Pancreas (tissue), 10 donors: ENCODE measurements around the gene FLG2. TPM values are rescaled to one million over a fixed set of nuclear protein-coding genes. Genes with fewer than 3 reads are reported as not detected.
"Not testable (repeated sequence)": the region's sequence is repeated elsewhere in the genome, so short reads cannot be mapped to it uniquely, and the experiment has no call there.

Experiments
- ATAC-seq, 4 donors: fragments of 200-7000 bp; cut with Tn5 transposase; one replicate each; pipeline versions ENCODE4 v1.8.0 to v1.9.1; 2020; ENCODE audit warnings: mild to moderate bottlenecking in 4 of 4, moderate library complexity in 4 of 4
- DNase-seq, 6 donors: peaks; one replicate each; pipeline ENCODE4 v3.0.0-alpha.2; 2020
- FAIRE-seq: peaks from 2 replicates; lab custom pipeline; 2012; peaks lifted over from hg19 to GRCh38; lab: Jason Lieb, UNC
- H3K27ac ChIP-seq, 4 donors: fragments of 200-600 bp; sonication (generic); 1 replicate in 3 of 4; 2 replicates in 1 of 4; pipeline versions ENCODE4 v1.5.0 to v1.8.0; 2020
- H3K27me3 ChIP-seq, 4 donors: fragments of 200-600 bp; one replicate each; pipeline ENCODE4 v1.8.0; 2021
- H3K36me3 ChIP-seq, 3 donors: fragments of 200-600 bp; sonication (generic) in 1 of 3; one replicate each; pipeline versions ENCODE4 v1.5.0 to v1.8.0; 2020 to 2021
- H3K4me1 ChIP-seq, 3 donors: fragments of 200-600 bp; one replicate each; pipeline ENCODE4 v1.8.0; 2021
- H3K4me3 ChIP-seq, 4 donors: fragments of 200-600 bp; sonication (generic) in 2 of 4; one replicate each; pipeline versions ENCODE4 v1.5.0 to v1.8.0; 2020 to 2021
- H3K9me3 ChIP-seq, 4 donors: fragments of 200-600 bp; one replicate each; pipeline ENCODE4 v1.8.0; 2021
- CTCF ChIP-seq, 4 donors: fragments of 200-600 bp; sonication (generic) in 3 of 4; IDR thresholded peaks; one replicate each; pipeline versions ENCODE4 v1.5.0 to v1.8.0; 2021; ENCODE audit warnings: antibody characterized with exemption in 4 of 4
- WGBS, 2 donors: extraction: QIAGEN DNeasy Blood & Tissue Kit; methylation state at CpG; one replicate each; pipeline ENCODE4 v1.1.7; 2013; 5-methylcytosine and 5-hydroxymethylcytosine counted together
- intact Hi-C, 3 donors: fragments of 100-400 bp; cut with DNase I; formaldehyde crosslinking; loops; one replicate each; pipeline versions ENCODE4 v1.11.1 to v1.14.2; 2022
- polyA plus RNA-seq, 2 donors: library from polyadenylated mRNA; stranded (reverse); fragments of 200-250 nt; gene quantifications; one replicate each; pipeline ENCODE4 v1.2.3, GENCODE V29; 2013
- total RNA-seq, 6 donors: library from RNA; stranded (reverse); fragmentation: NEBNext Ultra II Directional in 4 of 6; extraction: Animal tissue kit (Norgen Biotek cat#: 25700) in 4 of 6; gene quantifications; one replicate each; pipeline versions ENCODE4 v1.2.1 to v1.2.4, GENCODE V29; 2021 to 2023
- donor health status: healthy with polysubstance abuse.
- donor health status: DM: no; HTN: no; CAD: no; lungs with moderate emphysema.
- donor health status: DM: no; HTN: no; CAD: no.
- donor health status: control.
- donor health status: control.
- donor health status: Bipolar disorder and iron deficiency.
- donor health status: DM: yes; HTN: yes; CAD: no.
- donor health status: DM: no; HTN: no; CAD: no.
- donor health status: DM: no; HTN: no; CAD: no.
- donor health status: DM: yes; HTN: yes; CAD: no.

Gene FLG2
- total and polyA plus RNA-seq, 8 donors, result under 0.01 TPM; not detected in 7

GRCh38 chr1:152328801-152329391 is 30.9 kb downstream of the FLG2 start:
- Histone ChIP-seq H3K9me3 (no peaks in the 10 kb centered on the region), H3K27me3 (no peaks in the 10 kb centered on the region), H3K4me3 (no peak overlapping the region), H3K4me1 (no peaks in the 10 kb centered on the region), H3K36me3 (no peaks in the 10 kb centered on the region), H3K27ac (no peak overlapping the region)
- ATAC-seq, result no peak
- TF ChIP-seq CTCF (IDR thresholded peaks at IDR 0.05), result no peak
- intact Hi-C loops, result no loop called here
- WGBS, 2 donors, result 85 to 89% methylated on average over 1 of the region's 1 CpG
- FAIRE-seq, result no peak
- no peak for DNase-seq

- no peak for FAIRE-seq
Measured at GRCh38 chr1:152325111-152325510, 34.7 kb downstream of the FLG2 start, which contains the start of gene FLG. FLG (minus strand) TSS chr1:152325239; CDS start chr1:152315456, 9,783 bp downstream.

GRCh38 chr1:152313970-152314369 is 45.8 kb downstream of the FLG2 start:
- Histone ChIP-seq H3K4me1 (no peaks in the 10 kb centered on the region), H3K36me3 (no peaks in the 10 kb centered on the region), H3K4me3 (no peak overlapping the region), H3K9me3 (no peaks in the 10 kb centered on the region), H3K27me3 (no peaks in the 10 kb centered on the region), H3K27ac (no peak overlapping the region)
- no peak for FAIRE-seq
- intact Hi-C loops, result no loop called here
- WGBS, 2 donors, result 88 to 91% methylated on average over 1 of the region's 1 CpG
- no peak for DNase-seq
- no peak for ATAC-seq
- no peak for TF ChIP-seq CTCF (IDR thresholded peaks at IDR 0.05)

More at GRCh38 chr1:152325111-152325510, 34.7 kb downstream of the FLG2 start, which contains the start of gene FLG:
- no peak for DNase-seq
- ATAC-seq, result no peak
- no peak within 1 kb of the TSS for H3K27ac ChIP-seq
- H3K4me1 ChIP-seq, result no peaks in the 10 kb centered on the region
- H3K4me3 ChIP-seq, result no peak within 1 kb of the TSS
- WGBS, 2 donors, result 68 to 88% methylated on average over 1 of the region's 1 CpG
- no peaks in the 10 kb centered on the region for H3K27me3 ChIP-seq
- H3K9me3 ChIP-seq, result no peaks in the 10 kb centered on the region
- H3K36me3 ChIP-seq, result no peaks in the 10 kb centered on the region
- intact Hi-C loops, result no loop called here
- no peak for TF ChIP-seq CTCF (IDR thresholded peaks at IDR 0.05)

GRCh38 chr1:152313319-152313801 is 46.4 kb downstream of the FLG2 start:
- Histone ChIP-seq H3K4me3 (no peak overlapping the region), H3K36me3 (no peaks in the 10 kb centered on the region), H3K4me1 (no peaks in the 10 kb centered on the region), H3K27ac (no peak overlapping the region), H3K9me3 (no peaks in the 10 kb centered on the region), H3K27me3 (no peaks in the 10 kb centered on the region)
- no peak for TF ChIP-seq CTCF (IDR thresholded peaks at IDR 0.05)
- FAIRE-seq, result no peak
- intact Hi-C loops, result no loop called here
- no peak for ATAC-seq
- DNase-seq, result peak in 2 of 6 donors; percentile 37 to 43
- WGBS, 2 donors, result 84 to 89% methylated on average over 21 of the region's 21 CpGs

GRCh38 chr1:152312169-152312568 is 47.6 kb downstream of the FLG2 start:
- not testable (repeated sequence) for H3K4me1 ChIP-seq, DNase-seq
- 77 to 85% methylated on average over 13 of the region's 13 CpGs for WGBS, 2 donors

More at GRCh38 chr1:152312169-152312568, 47.6 kb downstream of the FLG2 start:
- H3K4me3 ChIP-seq, H3K27ac ChIP-seq, H3K36me3 ChIP-seq, FAIRE-seq, H3K9me3 ChIP-seq, intact Hi-C loops, ATAC-seq, H3K27me3 ChIP-seq: not testable (repeated sequence)
